AG04450 (cell line): Measurements from ENCODE around the gene H6PD. TPM values are rescaled to one million over a fixed set of nuclear protein-coding genes. Genes with fewer than 3 reads are reported as not detected.

Experiments used
- CTCF ChIA-PET: fragments of 300-600, 350-600 bp; formaldehyde crosslinking; extraction: SDS; loops from one replicate; lab custom pipeline; 2022; ENCODE audit warnings: antibody characterized with exemption, inconsistent platforms; lab: Charles Lee
- POLR2A ChIA-PET: fragments of 350-600 bp; formaldehyde crosslinking; extraction: SDS; loops from one replicate; lab custom pipeline; 2021; ENCODE audit warnings: antibody characterized with exemption, inconsistent platforms; lab: Yijun Ruan, JAX
- DNase-seq: peaks from one replicate; pipeline ENCODE4 v3.0.0-alpha.2; 2011; ENCODE audit warnings: low read depth, low spot score
- H3K27ac ChIP-seq: one replicate; pipeline ENCODE4 v1.5.1; 2012; ENCODE audit warnings: low read depth, low read length, control low read depth
- H3K27me3 ChIP-seq: one replicate; pipeline ENCODE4 v1.6.0; 2012; ENCODE audit warnings: low read length; ENCODE audit not compliant: control insufficient read depth, insufficient read depth
- H3K4me3 ChIP-seq: 2 replicates; pipeline ENCODE4 v1.5.1; 2011; ENCODE audit warnings: mild to moderate bottlenecking, low read depth, low read length, control low read depth
- H3K9me3 ChIP-seq: 2 replicates; pipeline ENCODE4 v1.5.1; 2012; ENCODE audit warnings: low read length; ENCODE audit not compliant: control insufficient read depth, insufficient read depth
- CTCF ChIP-seq: IDR thresholded peaks from 2 replicates; pipeline ENCODE4 v1.5.1; 2011; ENCODE audit warnings: low read depth, low read length, control low read depth, inconsistent platforms
- polyA plus RNA-seq: library from polyadenylated mRNA; depleted of rRNA; stranded (reverse); fragments of >200 nt; gene quantifications from 2 replicates; pipeline ENCODE4 v1.2.3, GENCODE V29; 2011

H6PD gene
- polyA plus RNA-seq, 1 experiment = 18.3 TPM

GRCh38 chr1:9218917-9219316 is 15.7 kb upstream of the H6PD start:
- POLR2A ChIA-PET = no interaction called here
- Histone ChIP-seq H3K4me3 (no peak overlapping the region), H3K27ac (no peak overlapping the region), H3K9me3 (peaks cover 2% of the 10 kb centered on the region; the same call in 1 of the 2 replicates), H3K27me3 (no peaks in the 10 kb centered on the region)
- TF ChIP-seq CTCF = no peak
- DNase-seq = no peak
- CTCF ChIA-PET = no interaction called here

- H3K27me3 ChIP-seq = no peaks in the 10 kb centered on the region
- CTCF ChIA-PET = interaction anchor here (1.5 kb wide), 1 partner anchor 11 kb away, joined by 6 read pairs; the partner anchor contains the start of gene H6PD
- no peak for TF ChIP-seq CTCF
- DNase-seq = no peak
- H3K4me3 ChIP-seq = no peak overlapping the region
- POLR2A ChIA-PET = no interaction called here
- H3K9me3 ChIP-seq = peaks cover 2% of the 10 kb centered on the region; the same call in 1 of the 2 replicates
- H3K27ac ChIP-seq = no peak overlapping the region
These were observed 11.5 kb upstream of the H6PD start for GRCh38 chr1:9222846-9223625.

- DNase-seq = no peak
- TF ChIP-seq CTCF = no peak
- Histone ChIP-seq H3K4me3 (no peak overlapping the region), H3K27me3 (no peaks in the 10 kb centered on the region), H3K27ac (no peak overlapping the region), H3K9me3 (peaks cover 2% of the 10 kb centered on the region; the same call in 1 of the 2 replicates)
- POLR2A ChIA-PET = interaction anchor here (0.6 kb wide), 1 partner anchor 165 kb away, joined by 6 read pairs; no protein-coding TSS in a partner anchor
- CTCF ChIA-PET = no interaction called here
These were observed 9.7 kb upstream of the H6PD start for GRCh38 chr1:9224664-9225410.

- ChIA-PET CTCF (interaction anchor here (0.6 to 1.3 kb wide), 2 partner anchors 9 to 361 kb away, joined by 4 to 5 read pairs; partner anchors contain the start of gene H6PD), POLR2A (interaction anchor here (0.6 kb wide), 1 partner anchor 166 kb away, joined by 6 read pairs; no protein-coding TSS in a partner anchor)
- DNase-seq = no peak
- no peak overlapping the region for H3K27ac ChIP-seq
- no peaks in the 10 kb centered on the region for H3K27me3 ChIP-seq
- H3K9me3 ChIP-seq = peaks cover 2% of the 10 kb centered on the region; the same call in 1 of the 2 replicates
- no peak for TF ChIP-seq CTCF
- no peak overlapping the region for H3K4me3 ChIP-seq
These were observed 9.2 kb upstream of the H6PD start for GRCh38 chr1:9225411-9225785.
